Measurements from ENCODE around the gene CFB.

The CFB gene

GRCh38 chr6:31899882-31900722, 45.8 kb upstream of the CFB start:
- H3K4me3 ChIP-seq (ENCODE audit: control insufficient read depth, low read depth, low read length): no peak overlapping the region
- no peak for DNase-seq (ENCODE audit: low read depth)
- TF ChIP-seq CTCF (conservative IDR thresholded peaks at IDR 0.05; ENCODE audit: control insufficient read depth, insufficient read depth, low read depth, low read length): no peak

- peak overlapping the region; percentile 60 for H3K4me3 ChIP-seq (ENCODE audit: control insufficient read depth, low read depth, low read length)
- DNase-seq (ENCODE audit: low read depth): no peak
- no peak for TF ChIP-seq CTCF (conservative IDR thresholded peaks at IDR 0.05; ENCODE audit: control insufficient read depth, insufficient read depth, low read depth, low read length)
Measured at GRCh38 chr6:31900917-31901414, 44.9 kb upstream of the CFB start.

GRCh38 chr6:31901415-31901952, 44.4 kb upstream of the CFB start:
- peak overlapping the region; percentile 60 for H3K4me3 ChIP-seq (ENCODE audit: control insufficient read depth, low read depth, low read length)
- TF ChIP-seq CTCF (conservative IDR thresholded peaks at IDR 0.05; ENCODE audit: control insufficient read depth, insufficient read depth, low read depth, low read length): no peak
- peak; percentile 40 for DNase-seq (ENCODE audit: low read depth)

- peak; percentile 92 for DNase-seq (ENCODE audit: low read depth)
- H3K4me3 ChIP-seq (ENCODE audit: control insufficient read depth, low read depth, low read length): peak within 1 kb of the TSS; percentile 60
- no peak for TF ChIP-seq CTCF (conservative IDR thresholded peaks at IDR 0.05; ENCODE audit: control insufficient read depth, insufficient read depth, low read depth, low read length)
Measured at GRCh38 chr6:31901953-31902643, 43.8 kb upstream of the CFB start, which contains the start of gene ZBTB12. Gene ZBTB12, minus strand, starts transcription at chr6:31902086. Its CDS starts 781 bp downstream, at chr6:31901305.

- TF ChIP-seq CTCF (conservative IDR thresholded peaks at IDR 0.05; ENCODE audit: control insufficient read depth, insufficient read depth, low read depth, low read length): no peak
- DNase-seq (ENCODE audit: low read depth): no peak
- no peak overlapping the region for H3K4me3 ChIP-seq (ENCODE audit: control insufficient read depth, low read depth, low read length)
Measured at GRCh38 chr6:31903957-31904356, 41.9 kb upstream of the CFB start.

- TF ChIP-seq CTCF (conservative IDR thresholded peaks at IDR 0.05; ENCODE audit: control insufficient read depth, insufficient read depth, low read depth, low read length): no peak
- H3K4me3 ChIP-seq (ENCODE audit: control insufficient read depth, low read depth, low read length): no peak overlapping the region
- DNase-seq (ENCODE audit: low read depth): no peak
Measured at GRCh38 chr6:31905041-31905440, 40.9 kb upstream of the CFB start.
